SK-N-SH treated with all-trans-retinoic acid at 6 μM for 48 hours (cell line): ENCODE results near the gene LIMD2.

ENCODE experiments used
- ATAC-seq: fragments of 200-7000 bp; cut with Tn5 transposase; 3 replicates; pipeline ENCODE4 v1.9.1; 2020; ENCODE audit warnings: mild to moderate bottlenecking, moderate library complexity
- ARNTL ChIP-seq: fragments of 450-650 bp; formaldehyde crosslinking; IDR thresholded peaks from 2 replicates; pipeline ENCODE4 v1.5.0; 2020; ENCODE audit warnings: low read depth, mild to moderate bottlenecking, moderate library complexity, borderline replicate concordance
- CSDC2 ChIP-seq: fragments of 250-450 bp; sonication (Bioruptor Pico); IDR thresholded peaks from 2 replicates; pipeline ENCODE4 v1.5.0; 2020; ENCODE audit warnings: mild to moderate bottlenecking, moderate library complexity
- CSRNP3 ChIP-seq: fragments of 250-450 bp; sonication (Bioruptor Pico); IDR thresholded peaks from 2 replicates; pipeline ENCODE4 v1.5.1; 2021; ENCODE audit warnings: mild to moderate bottlenecking, moderate library complexity
- ESRRG ChIP-seq: fragments of 250-450 bp; sonication (Bioruptor Pico); IDR thresholded peaks from 2 replicates; pipeline ENCODE4 v1.6.1; 2021; ENCODE audit warnings: mild to moderate bottlenecking
- GLIS3 ChIP-seq: fragments of 250-450 bp; sonication (Bioruptor Pico); IDR thresholded peaks from 2 replicates; pipeline ENCODE4 v1.5.0; 2020; ENCODE audit warnings: mild to moderate bottlenecking, moderate library complexity
- ISL1 ChIP-seq: fragments of 250-450 bp; sonication (Bioruptor Pico); IDR thresholded peaks from 2 replicates; pipeline ENCODE4 v2.1.2; 2022; ENCODE audit warnings: mild to moderate bottlenecking, moderate library complexity
- OSR1 ChIP-seq: fragments of 250-450 bp; sonication (Bioruptor Pico); IDR thresholded peaks from 2 replicates; pipeline ENCODE4 v1.8.0; 2022; ENCODE audit warnings: moderate library complexity, mild to moderate bottlenecking, inconsistent platforms
- POU6F1 ChIP-seq: fragments of 250-450 bp; sonication (Bioruptor Pico); IDR thresholded peaks from 2 replicates; pipeline ENCODE4 v1.8.0; 2021; ENCODE audit warnings: low read depth, mild to moderate bottlenecking, moderate library complexity, borderline replicate concordance
- PPARA ChIP-seq: fragments of 250-450 bp; sonication (Bioruptor Pico); IDR thresholded peaks from 2 replicates; pipeline ENCODE4 v1.5.0; 2020; ENCODE audit warnings: mild to moderate bottlenecking, borderline replicate concordance
- RARB ChIP-seq: fragments of 250-450 bp; sonication (Bioruptor Pico); IDR thresholded peaks from 2 replicates; pipeline ENCODE4 v1.8.0; 2021; ENCODE audit warnings: mild to moderate bottlenecking, moderate library complexity
- SNAI2 ChIP-seq: fragments of 250-450 bp; sonication (Bioruptor Pico); IDR thresholded peaks from 2 replicates; pipeline ENCODE4 v1.5.0; 2020; ENCODE audit warnings: mild to moderate bottlenecking, moderate library complexity
- TCF4 ChIP-seq: fragments of 250-450 bp; sonication (Bioruptor Pico); IDR thresholded peaks from 2 replicates; pipeline ENCODE4 v1.8.0; 2021; ENCODE audit warnings: mild to moderate bottlenecking, moderate library complexity, borderline replicate concordance
- TOX ChIP-seq: fragments of 250-450 bp; sonication (Bioruptor Pico); IDR thresholded peaks from 2 replicates; pipeline ENCODE4 v1.8.0; 2021; ENCODE audit warnings: mild to moderate bottlenecking, moderate library complexity, borderline replicate concordance
- ZC3H10 ChIP-seq: fragments of 250-450 bp; sonication (Bioruptor Pico); IDR thresholded peaks from 2 replicates; pipeline ENCODE4 v1.5.1; 2021; ENCODE audit warnings: mild to moderate bottlenecking, moderate library complexity
- ZFP3 ChIP-seq: fragments of 250-450 bp; sonication (Bioruptor Pico); IDR thresholded peaks from 2 replicates; pipeline ENCODE4 v1.5.0; 2020; ENCODE audit warnings: mild to moderate bottlenecking, moderate library complexity
- ZFP30 ChIP-seq: fragments of 450-650 bp; formaldehyde crosslinking; IDR thresholded peaks from 2 replicates; pipeline ENCODE4 v1.5.0; 2022; ENCODE audit warnings: mild to moderate bottlenecking, moderate library complexity
- ZNF565 ChIP-seq: fragments of 450-650 bp; formaldehyde crosslinking; conservative IDR thresholded peaks from 2 replicates; pipeline ENCODE4 v1.5.0; 2020; ENCODE audit warnings: low read depth, mild to moderate bottlenecking, moderate library complexity
- ZNF70 ChIP-seq: fragments of 450-650 bp; formaldehyde crosslinking; IDR thresholded peaks from 2 replicates; pipeline ENCODE4 v1.5.0; 2020; ENCODE audit warnings: mild to moderate bottlenecking, moderate library complexity
- ZNF8 ChIP-seq: fragments of 450-650 bp; formaldehyde crosslinking; IDR thresholded peaks from 2 replicates; pipeline ENCODE4 v1.5.0; 2020; ENCODE audit warnings: mild to moderate bottlenecking, moderate library complexity
- TF ChIP-seq, protein P1 (sequence below): fragments of 250-450 bp; sonication (Bioruptor Pico); IDR thresholded peaks from 2 replicates; pipeline ENCODE4 v1.8.0; 2020; ENCODE audit warnings: mild to moderate bottlenecking, moderate library complexity, borderline replicate concordance

The LIMD2 gene

GRCh38 chr17:63698886-63699637 is 863 bp downstream of the LIMD2 start:
- no peak for TF ChIP-seq ESRRG (CRISPR knock-in tag)
- TF ChIP-seq, protein P1, sequence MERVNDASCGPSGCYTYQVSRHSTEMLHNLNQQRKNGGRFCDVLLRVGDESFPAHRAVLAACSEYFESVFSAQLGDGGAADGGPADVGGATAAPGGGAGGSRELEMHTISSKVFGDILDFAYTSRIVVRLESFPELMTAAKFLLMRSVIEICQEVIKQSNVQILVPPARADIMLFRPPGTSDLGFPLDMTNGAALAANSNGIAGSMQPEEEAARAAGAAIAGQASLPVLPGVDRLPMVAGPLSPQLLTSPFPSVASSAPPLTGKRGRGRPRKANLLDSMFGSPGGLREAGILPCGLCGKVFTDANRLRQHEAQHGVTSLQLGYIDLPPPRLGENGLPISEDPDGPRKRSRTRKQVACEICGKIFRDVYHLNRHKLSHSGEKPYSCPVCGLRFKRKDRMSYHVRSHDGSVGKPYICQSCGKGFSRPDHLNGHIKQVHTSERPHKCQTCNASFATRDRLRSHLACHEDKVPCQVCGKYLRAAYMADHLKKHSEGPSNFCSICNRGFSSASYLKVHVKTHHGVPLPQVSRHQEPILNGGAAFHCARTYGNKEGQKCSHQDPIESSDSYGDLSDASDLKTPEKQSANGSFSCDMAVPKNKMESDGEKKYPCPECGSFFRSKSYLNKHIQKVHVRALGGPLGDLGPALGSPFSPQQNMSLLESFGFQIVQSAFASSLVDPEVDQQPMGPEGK (CRISPR knock-in tag): 0 out of 2 replicates have a peak, but pooled peaks have one; percentile 52
- ATAC-seq: peak; percentile 32

DNA sequence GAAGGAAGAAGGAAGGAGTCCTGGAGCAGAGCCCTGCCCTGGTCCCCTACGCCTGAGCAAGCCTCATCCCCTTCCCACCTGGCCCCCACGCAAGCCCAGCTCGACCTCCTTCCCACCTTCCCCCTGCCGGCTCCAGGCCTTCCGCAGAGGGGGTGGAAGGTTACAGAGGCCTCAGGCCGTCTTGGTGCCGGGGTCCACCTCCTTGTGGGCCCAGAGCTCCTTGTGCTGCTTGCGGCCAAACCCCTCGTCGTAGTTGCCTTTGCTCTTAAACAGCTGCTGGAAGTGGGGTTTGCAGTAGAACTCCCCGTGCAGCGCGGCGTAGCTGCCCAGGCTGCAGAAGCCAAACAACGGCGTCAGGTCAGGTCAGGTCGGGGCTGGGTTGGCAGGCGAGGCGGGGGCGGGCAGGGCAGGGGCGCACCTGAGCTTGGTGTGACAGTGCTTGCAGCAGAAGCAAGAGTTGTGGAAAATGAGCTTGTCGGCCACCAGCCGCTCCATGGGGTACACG is 1.5 kb downstream of the LIMD2 start:
- no peak for TF ChIP-seq ZNF8
- TF ChIP-seq CSRNP3 (CRISPR knock-in tag): no peak
- no peak for TF ChIP-seq ZFP30 (CRISPR knock-in tag)
- no peak for TF ChIP-seq ZNF70
- no peak for TF ChIP-seq ESRRG (CRISPR knock-in tag)
- TF ChIP-seq POU6F1 (CRISPR knock-in tag): no peak
- TF ChIP-seq, protein P1 (CRISPR knock-in tag): no peak
- TF ChIP-seq ZNF565: no peak
- no peak for TF ChIP-seq ISL1 (CRISPR knock-in tag)
- no peak for TF ChIP-seq TCF4
- no peak for TF ChIP-seq OSR1 (CRISPR knock-in tag)
- no peak for TF ChIP-seq SNAI2 (CRISPR knock-in tag)
- TF ChIP-seq PPARA (CRISPR knock-in tag): no peak
- no peak for TF ChIP-seq ARNTL (CRISPR knock-in tag)
- no peak for TF ChIP-seq ZC3H10 (CRISPR knock-in tag)
- no peak for ATAC-seq

DNA sequence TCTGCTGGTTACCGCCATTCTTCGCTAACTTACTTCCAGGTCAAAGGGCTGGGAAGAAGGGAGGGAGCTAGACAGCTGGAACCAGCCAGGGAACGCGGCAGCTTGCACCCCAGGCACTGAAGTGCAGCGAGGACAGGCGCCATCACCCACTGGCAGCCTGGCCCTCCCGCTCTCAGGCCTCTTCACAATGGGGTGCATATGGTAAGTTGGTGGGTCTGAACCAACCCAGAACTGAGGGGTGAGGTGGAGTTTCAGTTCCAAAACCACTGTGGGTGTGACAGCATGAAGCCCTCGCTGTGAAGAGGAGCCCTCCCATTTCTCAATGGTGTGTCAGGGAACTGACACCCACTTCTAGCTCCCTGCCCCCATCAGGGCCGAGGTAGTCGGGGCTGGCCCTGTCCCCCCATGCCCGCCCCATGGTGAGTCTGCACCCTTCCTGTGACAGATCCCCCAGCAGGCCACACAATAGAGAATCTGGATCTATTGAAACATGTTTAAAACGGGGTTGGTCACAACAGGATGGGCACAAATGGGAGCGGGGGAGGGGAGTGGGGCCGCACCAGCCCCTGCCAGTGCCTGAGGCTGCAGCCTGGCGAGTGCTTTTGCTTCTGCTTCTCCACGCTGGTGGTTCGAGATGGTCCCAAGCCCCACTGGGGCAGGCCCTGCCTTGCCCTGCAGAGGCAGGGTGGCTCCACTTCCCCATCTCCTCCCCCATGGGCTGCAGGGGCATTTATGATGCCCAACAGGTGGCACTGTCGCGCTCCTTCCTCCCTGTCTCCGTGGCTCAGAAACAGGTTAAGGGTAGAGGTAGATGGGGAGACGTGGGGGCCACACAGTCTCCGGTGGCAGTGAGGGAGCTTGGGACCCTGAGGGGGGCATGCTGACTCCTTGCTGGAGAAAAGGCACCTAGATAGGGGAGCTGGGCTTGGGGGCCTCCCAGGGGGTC is 2.3 kb downstream of the LIMD2 start:
- TF ChIP-seq ZFP30 (CRISPR knock-in tag): no peak
- 0 out of 2 replicates have a peak, but pooled peaks have one; percentile 44 for TF ChIP-seq GLIS3
- peak; percentile 7; the same call in 2 of the 3 replicates for ATAC-seq

DNA sequence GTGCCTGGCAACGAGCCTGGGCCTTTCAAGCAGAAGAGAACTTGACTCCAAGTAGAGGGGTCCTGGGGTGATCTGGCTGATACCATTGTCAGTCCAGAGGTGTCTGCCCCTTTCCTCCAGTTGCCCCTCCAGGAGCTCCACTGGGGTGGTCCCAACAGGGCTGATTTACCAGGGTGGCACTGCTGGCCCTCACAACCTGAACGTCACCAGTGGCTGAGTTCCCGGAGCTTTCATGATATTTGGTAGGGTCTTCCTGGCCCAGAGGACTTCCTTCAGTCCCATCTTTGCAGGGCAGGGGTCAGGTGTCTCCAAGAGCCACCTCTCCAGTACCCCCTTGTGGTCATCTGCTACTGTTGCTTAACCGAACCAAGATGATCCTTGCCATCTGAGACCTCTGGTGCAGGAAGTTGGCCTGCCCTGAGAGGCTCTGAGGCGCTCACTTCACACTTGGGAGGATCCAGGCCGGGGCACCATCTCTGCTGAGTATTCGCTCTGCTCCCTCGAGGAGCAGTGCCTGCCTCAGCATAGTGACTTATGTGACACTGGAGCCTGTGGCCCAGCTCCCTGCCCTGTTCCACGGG is 3.5 kb downstream of the LIMD2 start:
- peak; percentile 33 for ATAC-seq
- TF ChIP-seq ISL1 (CRISPR knock-in tag): no peak

- ATAC-seq: no peak
- no peak for TF ChIP-seq ESRRG (CRISPR knock-in tag)
- no peak for TF ChIP-seq ZNF8
- TF ChIP-seq TOX (CRISPR knock-in tag): no peak
- TF ChIP-seq ZFP3 (CRISPR knock-in tag): no peak
- TF ChIP-seq TCF4: no peak
- no peak for TF ChIP-seq RARB (CRISPR knock-in tag)
- TF ChIP-seq, protein P1 (CRISPR knock-in tag): no peak
- TF ChIP-seq ZC3H10 (CRISPR knock-in tag): no peak
- TF ChIP-seq SNAI2 (CRISPR knock-in tag): no peak
- TF ChIP-seq CSDC2 (CRISPR knock-in tag): no peak
Observed at GRCh38 chr17:63695889-63696288, 4.0 kb downstream of the LIMD2 start.
